SK-N-SH (cell line): ENCODE results near the gene PPP1R9A. TPM values are rescaled to one million over a fixed set of nuclear protein-coding genes. Genes with fewer than 3 reads are reported as not detected.

Experiments used
- CTCF ChIA-PET: fragments of 300-600, 350-600 bp; formaldehyde crosslinking; extraction: SDS; loops from one replicate; lab custom pipeline; 2021; lab: Yijun Ruan, JAX
- POLR2A ChIA-PET: fragments of 350-600 bp; sonication (Branson Sonifier 250); formaldehyde crosslinking; extraction: SDS; loops from one replicate; lab custom pipeline; 2020; ENCODE audit warnings: antibody characterized with exemption, inconsistent platforms; lab: Yijun Ruan, JAX
- DNase-seq: peaks from one replicate; pipeline ENCODE4 v3.0.0; 2012
- H2AFZ ChIP-seq: fragments of 200-600 bp; sonication (generic); 2 replicates; pipeline ENCODE4 v1.8.1; 2016; ENCODE audit warnings: antibody characterized with exemption, mild to moderate bottlenecking, low read depth
- H3F3A ChIP-seq: fragments of 200-600 bp; sonication (generic); replicated peaks from 2 replicates; pipeline ENCODE3; 2016; ENCODE audit warnings: antibody characterized with exemption, mild to moderate bottlenecking; ENCODE audit not compliant: insufficient read depth
- H3K27ac ChIP-seq, 2 experiments: fragments of 200-500 bp in 1 of 2; fragments of 200-600 bp in 1 of 2; sonication (Bioruptor generic) in 1 of 2; sonication (generic), shearing (Covaris generic) in 1 of 2; 2 replicates each; pipeline versions ENCODE4 v1.5.1 to v1.6.1; 2014 to 2016; ENCODE audit warnings: low read depth in 2 of 2, inconsistent platforms in 1 of 2, low read length in 1 of 2, mild to moderate bottlenecking in 1 of 2, mixed read lengths in 1 of 2
- H3K27me3 ChIP-seq: fragments of 200-600 bp; sonication (generic), shearing (Covaris generic); 2 replicates; pipeline ENCODE4 v1.6.1; 2016; ENCODE audit warnings: mixed run types; ENCODE audit not compliant: insufficient read depth
- H3K36me3 ChIP-seq, 2 experiments: fragments of 200-500 bp in 1 of 2; fragments of 200-600 bp in 1 of 2; sonication (Bioruptor generic) in 1 of 2; sonication (generic) in 1 of 2; replicated peaks in 1 of 2; 2 replicates each; pipeline versions ENCODE3 to v1.5.1; 2014 to 2016; ENCODE audit warnings: low read length in 1 of 2, mild to moderate bottlenecking in 1 of 2; ENCODE audit not compliant: insufficient read depth in 2 of 2, control insufficient read depth in 1 of 2
- H3K4me1 ChIP-seq, 2 experiments: fragments of 200-500 bp in 1 of 2; fragments of 200-600 bp in 1 of 2; sonication (Bioruptor generic) in 1 of 2; sonication (generic), shearing (Covaris generic) in 1 of 2; 2 replicates each; pipeline versions ENCODE4 v1.5.1 to v1.6.1; 2014 to 2016; ENCODE audit warnings: low read depth in 1 of 2, low read length in 1 of 2, mixed run types in 1 of 2; ENCODE audit not compliant: insufficient read depth in 2 of 2, control insufficient read depth in 1 of 2
- H3K4me2 ChIP-seq: fragments of 200-600 bp; sonication (generic), shearing (Covaris generic); 2 replicates; pipeline ENCODE4 v1.6.1; 2017; ENCODE audit warnings: mixed run types
- H3K4me3 ChIP-seq, 2 experiments: fragments of 200-500 bp in 1 of 2; fragments of 200-600 bp in 1 of 2; sonication (Bioruptor generic) in 1 of 2; sonication (generic), shearing (Covaris generic) in 1 of 2; 2 replicates each; pipeline versions ENCODE4 v1.5.1 to v1.8.1; 2014 to 2016; ENCODE audit warnings: low read depth in 2 of 2, inconsistent platforms in 1 of 2, low read length in 1 of 2, mild to moderate bottlenecking in 1 of 2, mixed read lengths in 1 of 2, moderate library complexity in 1 of 2
- H3K79me2 ChIP-seq: fragments of 200-600 bp; sonication (generic); 2 replicates; pipeline ENCODE4 v1.8.1; 2017; ENCODE audit warnings: mild to moderate bottlenecking; ENCODE audit not compliant: insufficient read depth
- H3K9ac ChIP-seq: fragments of 200-600 bp; sonication (generic); 2 replicates; pipeline ENCODE4 v1.6.1; 2017; ENCODE audit warnings: mixed run types
- H3K9me2 ChIP-seq: fragments of 200-600 bp; sonication (generic); 2 replicates; pipeline ENCODE4 v1.6.1; 2017; ENCODE audit warnings: mixed run types
- H3K9me3 ChIP-seq: fragments of 200-600 bp; sonication (generic); 2 replicates; pipeline ENCODE4 v1.6.1; 2017; ENCODE audit warnings: mixed run types, mild to moderate bottlenecking, moderate library complexity
- H4K20me1 ChIP-seq: fragments of 200-600 bp; sonication (generic); 2 replicates; pipeline ENCODE4 v1.6.1; 2017; ENCODE audit warnings: mild to moderate bottlenecking, mixed run types; ENCODE audit not compliant: insufficient read depth
- EP300 ChIP-seq, 2 experiments: IDR thresholded peaks; 2 replicates each; pipeline versions ENCODE4 v1.4.0 to v1.6.1; 2012; ENCODE audit warnings: borderline replicate concordance in 1 of 2, low read depth in 1 of 2, low read length in 1 of 2
- EZH2phosphoT487 ChIP-seq: fragments of 200-600 bp; sonication (generic); IDR thresholded peaks from 2 replicates; pipeline ENCODE4 v1.6.1; 2017; ENCODE audit warnings: low read depth, mixed run types, mild to moderate bottlenecking, antibody characterized with exemption, moderate library complexity, borderline replicate concordance
- MXI1 ChIP-seq: IDR thresholded peaks from 2 replicates; pipeline ENCODE4 v1.6.1; 2012; ENCODE audit warnings: mild to moderate bottlenecking, low read depth, low read length, improper control_type of control experiment
- RFX5 ChIP-seq: IDR thresholded peaks from 2 replicates; pipeline ENCODE4 v1.6.1; 2012; ENCODE audit warnings: mild to moderate bottlenecking, improper control_type of control experiment, low read length
- SMC3 ChIP-seq: IDR thresholded peaks from 2 replicates; pipeline ENCODE4 v1.6.1; 2012; ENCODE audit warnings: low read depth, low read length, improper control_type of control experiment
- WGBS: methylation state at CpG from one replicate; pipeline ENCODE4 v1.1.6; 2017; ENCODE audit warnings: low lambda C conversion rate; 5-methylcytosine and 5-hydroxymethylcytosine counted together
- polyA plus RNA-seq, 3 experiments: library from polyadenylated mRNA; depleted of rRNA; stranded (reverse); fragments of >200 nt; gene quantifications; 2 replicates each; pipeline ENCODE4 v1.2.3, GENCODE V29; 2012
- TF ChIP-seq, protein P1 (sequence below): fragments of 150-350 bp; IDR thresholded peaks from 2 replicates; pipeline ENCODE4 v1.6.1; 2017; ENCODE audit warnings: antibody characterized with exemption, low read length, low read depth, borderline replicate concordance
- TF ChIP-seq, protein P2 (sequence below): IDR thresholded peaks from 2 replicates; pipeline ENCODE4; 2012

Gene PPP1R9A
- polyA plus RNA-seq, 1 of the 3 experiments (the other 2 are of a cell fraction): 0.30 TPM

DNA sequence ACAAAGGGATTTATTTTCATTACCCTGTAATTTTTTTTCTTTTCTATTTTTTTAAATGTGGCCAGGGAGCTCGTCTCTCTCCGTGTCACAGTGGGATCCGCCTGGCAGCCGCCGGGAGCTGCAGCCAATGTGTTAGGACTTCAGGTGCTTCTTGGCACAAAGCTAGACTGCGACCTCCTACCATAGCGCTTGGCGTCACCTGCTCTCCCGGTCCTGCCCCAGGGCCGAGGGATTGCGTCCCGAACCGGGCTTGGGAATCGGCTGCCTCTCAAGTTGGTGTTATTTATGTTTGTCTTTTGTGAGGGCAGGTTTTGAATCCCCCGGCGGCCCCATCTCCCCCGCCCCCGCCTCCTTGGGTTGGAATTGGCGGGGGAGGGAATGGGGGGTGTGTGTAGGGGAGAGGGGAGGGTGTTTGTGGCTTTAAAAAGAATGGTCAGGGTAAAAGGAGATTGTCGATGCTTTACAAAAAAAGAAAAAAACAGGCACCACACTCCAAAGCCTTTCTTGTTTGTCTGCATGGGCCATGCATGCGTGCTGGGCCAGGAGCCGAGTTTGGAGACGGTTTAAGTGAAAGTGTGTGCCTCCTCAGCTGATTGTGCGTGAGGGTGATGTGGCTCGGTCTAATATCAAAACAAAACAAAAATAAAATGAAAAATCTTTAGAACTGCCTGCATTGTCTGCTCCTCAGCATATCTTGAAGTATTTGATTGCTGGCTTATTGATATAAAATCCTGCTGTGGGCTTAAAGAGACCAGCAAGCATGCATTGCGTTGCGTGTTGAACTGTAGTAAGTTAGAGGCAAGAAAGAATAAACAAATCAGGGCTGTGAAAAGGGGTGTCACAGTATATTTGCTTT, 1.2 kb downstream of the PPP1R9A start:
- Histone ChIP-seq H3K79me2 (no peaks in the 10 kb centered on the region), H3K9me2 (no peaks in the 10 kb centered on the region), H3K27me3 (peaks cover 61% of the 10 kb centered on the region), H3K4me1 (peaks cover 0 to 10% of the 10 kb centered on the region in 2 experiments; a peak in 2 of 4 replicates), H3K27ac (peak overlapping the region in 1 of 2 experiments; percentile 63; a peak in 2 of 4 replicates), H2AFZ (peak overlapping the region; percentile 58; the same call in 1 of the 2 replicates), H3K4me2 (peak overlapping the region; percentile 80), H3K9me3 (no peaks in the 10 kb centered on the region), H3K9ac (no peak overlapping the region), H3K36me3 (no peaks in the 10 kb centered on the region), H3K4me3 (peak overlapping the region; percentile 58 to 59), H3F3A (no peaks in the 10 kb centered on the region), H4K20me1 (no peaks in the 10 kb centered on the region)
- POLR2A ChIA-PET: interaction anchor here (0.7 to 1.0 kb wide), 2 partner anchors 18 to 291 kb away, joined by 3 to 4 read pairs; no protein-coding TSS in a partner anchor
- WGBS: 5% methylated on average over 27 of the region's 27 CpGs
- 0 out of 2 replicates have a peak, but pooled peaks have one; percentile 33 for TF ChIP-seq MXI1
- TF ChIP-seq, protein P1, sequence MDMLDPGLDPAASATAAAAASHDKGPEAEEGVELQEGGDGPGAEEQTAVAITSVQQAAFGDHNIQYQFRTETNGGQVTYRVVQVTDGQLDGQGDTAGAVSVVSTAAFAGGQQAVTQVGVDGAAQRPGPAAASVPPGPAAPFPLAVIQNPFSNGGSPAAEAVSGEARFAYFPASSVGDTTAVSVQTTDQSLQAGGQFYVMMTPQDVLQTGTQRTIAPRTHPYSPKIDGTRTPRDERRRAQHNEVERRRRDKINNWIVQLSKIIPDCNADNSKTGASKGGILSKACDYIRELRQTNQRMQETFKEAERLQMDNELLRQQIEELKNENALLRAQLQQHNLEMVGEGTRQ: no peak
- CTCF ChIA-PET: interaction anchor here (1.0 to 1.2 kb wide), 2 partner anchors 459 to 557 kb away, joined by 3 to 8 read pairs; no protein-coding TSS in a partner anchor
- DNase-seq: peak; percentile 64

DNA sequence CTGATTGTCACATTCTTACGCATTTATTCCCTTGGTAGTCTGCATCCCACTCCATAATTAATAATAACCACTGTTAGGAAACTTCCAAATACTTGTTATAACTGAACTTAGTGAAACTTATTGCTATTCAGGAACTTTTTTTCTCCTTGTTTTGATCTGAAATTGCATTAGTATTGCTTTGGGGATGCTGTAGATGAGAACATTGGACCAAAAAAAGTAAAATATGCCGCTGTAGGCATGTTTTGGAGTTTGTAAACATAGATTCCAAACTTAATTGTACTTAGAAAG, 1.7 kb downstream of the PPP1R9A start:
- H3K36me3 ChIP-seq: no peaks in the 10 kb centered on the region
- H3K9me3 ChIP-seq: no peaks in the 10 kb centered on the region
- H3K27me3 ChIP-seq: peaks cover 56% of the 10 kb centered on the region
- no peak for TF ChIP-seq SMC3
- no peak for TF ChIP-seq RFX5
- TF ChIP-seq, protein P2, sequence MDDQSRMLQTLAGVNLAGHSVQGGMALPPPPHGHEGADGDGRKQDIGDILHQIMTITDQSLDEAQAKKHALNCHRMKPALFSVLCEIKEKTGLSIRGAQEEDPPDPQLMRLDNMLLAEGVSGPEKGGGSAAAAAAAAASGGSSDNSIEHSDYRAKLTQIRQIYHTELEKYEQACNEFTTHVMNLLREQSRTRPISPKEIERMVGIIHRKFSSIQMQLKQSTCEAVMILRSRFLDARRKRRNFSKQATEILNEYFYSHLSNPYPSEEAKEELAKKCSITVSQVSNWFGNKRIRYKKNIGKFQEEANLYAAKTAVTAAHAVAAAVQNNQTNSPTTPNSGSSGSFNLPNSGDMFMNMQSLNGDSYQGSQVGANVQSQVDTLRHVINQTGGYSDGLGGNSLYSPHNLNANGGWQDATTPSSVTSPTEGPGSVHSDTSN: no peak
- TF ChIP-seq EP300 (IDR thresholded peaks at IDR 0.05; ENCODE audit: borderline replicate concordance in 1 of 2, low read depth in 1 of 2, low read length in 1 of 2): no peak
- peak; percentile 70; the same call in 1 of the 2 replicates for TF ChIP-seq EZH2phosphoT487
- H3K27ac ChIP-seq: no peak overlapping the region
- no peak overlapping the region for H3K4me3 ChIP-seq
- DNase-seq: no peak
- 0 out of 2 replicates have a peak overlapping the region, but pooled peaks have one; percentile 80 for H3K4me2 ChIP-seq
- H3K79me2 ChIP-seq: no peaks in the 10 kb centered on the region
- no peaks in the 10 kb centered on the region for H3F3A ChIP-seq
- H2AFZ ChIP-seq: no peak overlapping the region
- 59% methylated on average over 2 of the region's 2 CpGs for WGBS
- no peaks in the 10 kb centered on the region for H3K9me2 ChIP-seq
- POLR2A ChIA-PET: interaction anchor here (1.0 kb wide), 1 partner anchor 18 kb away, joined by 4 read pairs; no protein-coding TSS in a partner anchor
- no peaks in the 10 kb centered on the region for H4K20me1 ChIP-seq
- CTCF ChIA-PET: interaction anchor here (1.2 kb wide), 1 partner anchor 460 kb away, joined by 8 read pairs; no protein-coding TSS in a partner anchor
- peaks cover 0 to 10% of the 10 kb centered on the region in 2 experiments; a peak in 2 of 4 replicates for H3K4me1 ChIP-seq
- no peak overlapping the region for H3K9ac ChIP-seq
